ENCODE measurements around the gene ACSL4. TPM values are rescaled to one million over a fixed set of nuclear protein-coding genes. Genes with fewer than 3 reads are reported as not detected.

Gene ACSL4
- total and polyA plus RNA-seq, 9 of the 15 experiments (the other 6 are each of a cell fraction or from before 2014, with no cell fraction given): 9.8 to 35.1 (median 25.5) TPM

GRCh38 chrX:109654516-109655109, 78.4 kb downstream of the ACSL4 start:
- no peak overlapping the region for H2AFZ ChIP-seq (ENCODE audit: low read depth, low read length)
- no peak overlapping the region for H3K9ac ChIP-seq (ENCODE audit: insufficient read depth in 1 of 2, low read depth in 2 of 2, low read length in 2 of 2)
- H3K79me2 ChIP-seq (ENCODE audit: control insufficient read depth, insufficient read depth, low read length): no peaks in the 10 kb centered on the region
- CTCF ChIA-PET (ENCODE audit: low intra/inter-chr PET ratio): no interaction called here
- DNase-seq (ENCODE audit: extremely low read depth in 1 of 4, low spot score in 3 of 4) (no peak), ATAC-seq (no peak), FAIRE-seq (no peak)
- POLR2A ChIA-PET: no interaction called here
- TF ChIP-seq BCLAF1 (IDR thresholded peaks at IDR 0.05; ENCODE audit: borderline replicate concordance in 1 of 2, control insufficient read depth in 1 of 2, low read depth in 2 of 2, low read length in 1 of 2): no peak
- TF ChIP-seq BRD4 (IDR thresholded peaks at IDR 0.05): no peak
- TF ChIP-seq RAD21 (CRISPR knock-in tag; conservative IDR thresholded peaks at IDR 0.05 in 1 of 2, IDR thresholded peaks at IDR 0.05 in 1 of 2): no peak
- no peak for TF ChIP-seq NFATC3 (IDR thresholded peaks at IDR 0.05)
- TF ChIP-seq HMG20A (CRISPR knock-in tag; conservative IDR thresholded peaks at IDR 0.05): no peak
- TF ChIP-seq RERE (CRISPR knock-in tag; IDR thresholded peaks at IDR 0.05; ENCODE audit: borderline replicate concordance): no peak
- no peak for TF ChIP-seq ZNF75A (CRISPR knock-in tag; IDR thresholded peaks at IDR 0.05)
- TF ChIP-seq HCFC1 (IDR thresholded peaks at IDR 0.05; ENCODE audit: low read depth, low read length): no peak
- TF ChIP-seq ZKSCAN1 (IDR thresholded peaks at IDR 0.05; ENCODE audit: low read depth, low read length): no peak
- H3K4me1 ChIP-seq (replicated peaks in 1 of 2; ENCODE audit: control insufficient read depth in 2 of 2, insufficient read depth in 2 of 2, low read length in 2 of 2): no peaks in the 10 kb centered on the region
- no peak overlapping the region for H3K27ac ChIP-seq (ENCODE audit: extremely low read depth, low read depth, low read length)
- BruUV-seq (replicated peaks): no TSS peak
- no peaks in the 10 kb centered on the region for H3K9me1 ChIP-seq (ENCODE audit: control insufficient read depth, insufficient read depth, low read length)
- WGBS (ENCODE audit: insufficient coverage, low coverage, missing lambda C conversion rate): 70% methylated on average over 5 of the region's 5 CpGs
- H3K9me3 ChIP-seq (replicated peaks; ENCODE audit: control insufficient read depth, insufficient read depth, low read depth, low read length): no peaks in the 10 kb centered on the region
- intact Hi-C loops (cut with micrococcal nuclease) (no loop called here), in situ Hi-C loops (cut with MboI) (no loop called here)
- peaks cover 18% of the 10 kb centered on the region; the same call in 2 of the 3 replicates for H3K36me3 ChIP-seq (ENCODE audit: control insufficient read depth, insufficient read depth, low read length)
- H4K20me1 ChIP-seq (replicated peaks; ENCODE audit: control insufficient read depth, insufficient read depth, low read length): no peaks in the 10 kb centered on the region
- H3K27me3 ChIP-seq (ENCODE audit: control insufficient read depth in 2 of 2, insufficient read depth in 2 of 2, low read length in 2 of 2): no peaks in the 10 kb centered on the region
- H3K4me2 ChIP-seq (ENCODE audit: insufficient read depth, low read length): no peak overlapping the region
- no peak overlapping the region for H3K4me3 ChIP-seq
